ENCODE results near the gene PTMA.
"Not testable (repeated sequence)": the region's sequence is repeated elsewhere in the genome, so short reads cannot be mapped to it uniquely, and the experiment has no call there.

PTMA gene

GRCh38 chr2:231716666-231717280 is 8.4 kb downstream of the PTMA start:
- no peak for DNase-seq (ENCODE audit: low read depth in 2 of 2)

- DNase-seq (ENCODE audit: low read depth in 2 of 2), result no peak
These were observed 9.2 kb downstream of the PTMA start for GRCh38 chr2:231717281-231718171.

- no peak for DNase-seq (ENCODE audit: low read depth in 2 of 2)
These were observed 10.5 kb downstream of the PTMA start for GRCh38 chr2:231718799-231719198.

GRCh38 chr2:231720292-231720986 is 12.1 kb downstream of the PTMA start:
- no peak for DNase-seq (ENCODE audit: low read depth in 2 of 2)

GRCh38 chr2:231720987-231721966 is 13.0 kb downstream of the PTMA start:
- DNase-seq (ENCODE audit: low read depth in 2 of 2), result no peak

GRCh38 chr2:231722721-231723307 is 14.5 kb downstream of the PTMA start:
- DNase-seq (ENCODE audit: low read depth in 2 of 2), result no peak

- DNase-seq (ENCODE audit: low read depth in 2 of 2), result no peak
These were observed 17.2 kb downstream of the PTMA start for GRCh38 chr2:231725476-231725875.

- DNase-seq (ENCODE audit: low read depth in 2 of 2), result no peak
These were observed 18.0 kb downstream of the PTMA start for GRCh38 chr2:231726276-231726675.

GRCh38 chr2:231727621-231728020 is 19.3 kb downstream of the PTMA start:
- DNase-seq (ENCODE audit: low read depth in 2 of 2), result no peak

- DNase-seq (ENCODE audit: low read depth in 2 of 2), result no peak
These were observed 24.3 kb downstream of the PTMA start for GRCh38 chr2:231732604-231733003.

- DNase-seq (ENCODE audit: low read depth in 2 of 2), result no peak
These were observed 29.4 kb downstream of the PTMA start for GRCh38 chr2:231737761-231738160.

- no peak for DNase-seq (ENCODE audit: low read depth in 2 of 2)
These were observed 35.2 kb downstream of the PTMA start for GRCh38 chr2:231743376-231744116.

- DNase-seq (ENCODE audit: low read depth in 2 of 2), result no peak
These were observed 37.1 kb downstream of the PTMA start for GRCh38 chr2:231745303-231746038.

GRCh38 chr2:231748153-231748896 is 40.0 kb downstream of the PTMA start:
- not testable (repeated sequence) for DNase-seq (ENCODE audit: low read depth in 2 of 2)

- not testable (repeated sequence) for DNase-seq (ENCODE audit: low read depth in 2 of 2)
These were observed 40.7 kb downstream of the PTMA start for GRCh38 chr2:231749016-231749415.

GRCh38 chr2:231751042-231751815 is 42.9 kb downstream of the PTMA start:
- no peak for DNase-seq (ENCODE audit: low read depth in 2 of 2)

- DNase-seq (ENCODE audit: low read depth in 2 of 2), result no peak
These were observed 43.7 kb downstream of the PTMA start for GRCh38 chr2:231752061-231752460.

GRCh38 chr2:231761735-231762134 is 53.4 kb downstream of the PTMA start:
- DNase-seq (ENCODE audit: low read depth in 2 of 2), result no peak
